Activated B cell treated with CpG ODN at 0.5 μM for 24 hours (primary cell): ENCODE measurements around the gene NEK9. TPM values are rescaled to one million over a fixed set of nuclear protein-coding genes. Genes with fewer than 3 reads are reported as not detected.

Source experiments
- ATAC-seq: fragments of 200-7000 bp; cut with Tn5 transposase; one replicate; pipeline ENCODE4 v1.10.0; 2021; ENCODE audit warnings: low read depth, mild to moderate bottlenecking, moderate library complexity
- CTCF ChIA-PET: fragments of 350-600 bp; sonication (Branson Sonifier 250); formaldehyde crosslinking; loops from one replicate; lab custom pipeline; 2021; ENCODE audit warnings: antibody characterized with exemption; lab: Charles Lee
- POLR2A ChIA-PET: fragments of 350-600 bp; sonication (Branson Sonifier 250); formaldehyde crosslinking; loops from one replicate; lab custom pipeline; 2021; ENCODE audit warnings: antibody characterized with exemption; lab: Charles Lee
- DNase-seq: peaks from one replicate; pipeline ENCODE4 v3.0.0; 2022
- H3K27ac Mint-ChIP-seq: one replicate; pipeline ENCODE4 v1.8.0; 2020; ENCODE audit warnings: mixed read lengths
- H3K27me3 Mint-ChIP-seq: one replicate; pipeline ENCODE4 v1.8.0; 2021; ENCODE audit warnings: mixed read lengths
- H3K36me3 Mint-ChIP-seq: one replicate; pipeline ENCODE4 v1.8.0; 2021; ENCODE audit warnings: low read depth, mixed read lengths
- H3K4me1 Mint-ChIP-seq: one replicate; pipeline ENCODE4 v1.8.0; 2021; ENCODE audit warnings: mixed read lengths
- H3K4me3 Mint-ChIP-seq: one replicate; pipeline ENCODE4 v1.8.0; 2020; ENCODE audit warnings: mild to moderate bottlenecking, mixed read lengths
- H3K9me3 Mint-ChIP-seq: one replicate; pipeline ENCODE4 v1.8.0; 2020; ENCODE audit warnings: mixed read lengths
- intact Hi-C: fragments of 100-400 bp; cut with micrococcal nuclease; formaldehyde crosslinking; loops from one replicate; pipeline ENCODE4 v1.15.1; 2024
- total RNA-seq: library from RNA; stranded (reverse); gene quantifications from 2 replicates; pipeline ENCODE4 v1.2.3, GENCODE V29; 2022
- TF ChIP-seq, protein P1 (sequence below): fragments of 200-600 bp; IDR thresholded peaks from one replicate; pipeline ENCODE4 v1.8.0; 2022; ENCODE audit warnings: antibody characterized with exemption, mild to moderate bottlenecking

NEK9 gene
- total RNA-seq, 1 donor from 2014 or later = 97.7 TPM

DNA sequence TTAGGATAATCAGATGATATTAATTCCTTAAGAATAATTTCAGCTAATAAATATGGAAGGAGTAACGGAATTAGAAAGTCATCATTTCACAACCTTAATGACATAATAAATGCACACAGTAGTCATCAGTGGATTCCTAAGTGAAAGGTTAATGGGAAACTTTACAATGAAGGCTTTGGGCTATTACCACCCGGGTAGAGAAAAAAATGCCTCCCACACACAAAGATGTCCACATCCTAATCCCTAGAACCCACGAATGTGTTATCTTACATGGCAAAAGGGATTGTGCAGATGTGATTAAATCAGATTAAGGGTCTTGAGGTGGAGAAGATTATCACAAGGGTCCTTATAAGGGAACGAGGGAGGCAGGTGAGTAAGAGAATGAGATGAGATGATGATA, 43.9 kb upstream of the NEK9 start:
- intact Hi-C loops = no loop called here
- ChIA-PET POLR2A (no interaction called here), CTCF (no interaction called here)
- no peak for ATAC-seq
- H3K27me3 Mint-ChIP-seq = no peaks in the 10 kb centered on the region
- H3K36me3 Mint-ChIP-seq = peaks cover under 1% of the 10 kb centered on the region
- H3K27ac Mint-ChIP-seq = no peak overlapping the region
- TF ChIP-seq, protein P1, sequence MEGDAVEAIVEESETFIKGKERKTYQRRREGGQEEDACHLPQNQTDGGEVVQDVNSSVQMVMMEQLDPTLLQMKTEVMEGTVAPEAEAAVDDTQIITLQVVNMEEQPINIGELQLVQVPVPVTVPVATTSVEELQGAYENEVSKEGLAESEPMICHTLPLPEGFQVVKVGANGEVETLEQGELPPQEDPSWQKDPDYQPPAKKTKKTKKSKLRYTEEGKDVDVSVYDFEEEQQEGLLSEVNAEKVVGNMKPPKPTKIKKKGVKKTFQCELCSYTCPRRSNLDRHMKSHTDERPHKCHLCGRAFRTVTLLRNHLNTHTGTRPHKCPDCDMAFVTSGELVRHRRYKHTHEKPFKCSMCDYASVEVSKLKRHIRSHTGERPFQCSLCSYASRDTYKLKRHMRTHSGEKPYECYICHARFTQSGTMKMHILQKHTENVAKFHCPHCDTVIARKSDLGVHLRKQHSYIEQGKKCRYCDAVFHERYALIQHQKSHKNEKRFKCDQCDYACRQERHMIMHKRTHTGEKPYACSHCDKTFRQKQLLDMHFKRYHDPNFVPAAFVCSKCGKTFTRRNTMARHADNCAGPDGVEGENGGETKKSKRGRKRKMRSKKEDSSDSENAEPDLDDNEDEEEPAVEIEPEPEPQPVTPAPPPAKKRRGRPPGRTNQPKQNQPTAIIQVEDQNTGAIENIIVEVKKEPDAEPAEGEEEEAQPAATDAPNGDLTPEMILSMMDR = no peak
- H3K4me1 Mint-ChIP-seq = peaks cover 61% of the 10 kb centered on the region
- DNase-seq = no peak
- H3K4me3 Mint-ChIP-seq = no peak overlapping the region
- no peaks in the 10 kb centered on the region for H3K9me3 Mint-ChIP-seq

DNA sequence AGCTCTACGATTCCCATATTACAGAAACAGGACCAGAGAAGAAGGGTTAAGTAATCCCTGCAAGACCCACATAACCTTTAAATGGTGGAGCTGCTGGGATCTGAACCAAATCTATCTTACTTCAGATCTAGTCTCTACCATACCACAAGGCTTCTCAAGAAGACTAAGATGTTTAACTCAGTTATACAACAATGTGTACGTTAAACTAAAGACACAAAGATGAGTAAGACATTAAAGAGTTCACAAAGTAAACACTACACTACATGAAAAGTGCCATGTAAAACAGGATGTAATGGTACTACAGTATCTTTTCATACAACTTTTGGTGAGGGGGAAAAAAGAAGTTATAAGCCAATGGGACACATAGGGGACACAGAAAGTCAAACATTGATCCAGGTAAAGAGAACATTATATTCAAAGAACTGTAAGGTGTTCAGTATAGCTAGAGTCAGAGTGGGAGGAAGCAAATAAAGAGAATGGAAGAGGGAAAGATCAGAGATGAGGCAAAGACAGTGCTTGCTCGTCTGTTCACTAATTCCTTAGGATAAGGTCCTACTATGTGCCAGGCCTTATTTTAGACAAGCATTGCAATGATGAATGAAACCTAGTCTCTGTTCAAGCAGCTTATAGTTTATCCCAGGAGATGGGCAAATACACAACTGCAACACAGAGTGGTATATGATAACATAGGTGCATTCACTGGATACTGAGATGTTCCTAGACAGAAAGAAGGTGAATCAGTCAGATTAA, 41.9 kb upstream of the NEK9 start:
- TF ChIP-seq, protein P1 = no peak
- H3K4me3 Mint-ChIP-seq = no peak overlapping the region
- intact Hi-C loops = no loop called here
- no peaks in the 10 kb centered on the region for H3K27me3 Mint-ChIP-seq
- H3K4me1 Mint-ChIP-seq = peaks cover 45% of the 10 kb centered on the region
- DNase-seq (no peak), ATAC-seq (no peak)
- H3K9me3 Mint-ChIP-seq = no peaks in the 10 kb centered on the region
- CTCF ChIA-PET = no interaction called here
- no peaks in the 10 kb centered on the region for H3K36me3 Mint-ChIP-seq
- no peak overlapping the region for H3K27ac Mint-ChIP-seq
- POLR2A ChIA-PET = no interaction called here

DNA sequence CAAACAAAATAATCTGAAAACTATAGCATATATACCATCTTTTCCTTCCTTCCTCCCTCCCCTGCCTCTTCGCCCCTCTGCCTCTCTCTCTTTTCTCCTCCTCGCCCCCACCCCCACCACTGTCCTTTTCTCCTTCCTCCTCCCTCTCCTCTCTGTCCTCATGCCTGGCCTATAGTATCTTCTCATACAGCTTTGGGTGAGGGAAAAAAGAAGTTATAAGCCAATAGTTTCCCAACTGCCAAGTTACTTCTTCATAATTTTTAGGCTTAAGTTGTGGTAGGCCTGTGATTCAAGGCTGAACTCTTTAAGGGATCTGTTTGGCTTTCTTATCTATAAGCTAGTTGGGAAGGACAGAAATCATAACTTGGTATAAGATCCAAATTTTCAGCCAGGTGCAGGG, 40.5 kb upstream of the NEK9 start:
- ChIA-PET POLR2A (no interaction called here), CTCF (no interaction called here)
- ATAC-seq (no peak), DNase-seq (no peak)
- Mint-ChIP-seq H3K27ac (no peak overlapping the region), H3K9me3 (no peaks in the 10 kb centered on the region), H3K4me1 (peaks cover 35% of the 10 kb centered on the region), H3K27me3 (no peaks in the 10 kb centered on the region), H3K36me3 (peaks cover 3% of the 10 kb centered on the region), H3K4me3 (no peak overlapping the region)
- intact Hi-C loops = no loop called here
- TF ChIP-seq, protein P1 = no peak

DNA sequence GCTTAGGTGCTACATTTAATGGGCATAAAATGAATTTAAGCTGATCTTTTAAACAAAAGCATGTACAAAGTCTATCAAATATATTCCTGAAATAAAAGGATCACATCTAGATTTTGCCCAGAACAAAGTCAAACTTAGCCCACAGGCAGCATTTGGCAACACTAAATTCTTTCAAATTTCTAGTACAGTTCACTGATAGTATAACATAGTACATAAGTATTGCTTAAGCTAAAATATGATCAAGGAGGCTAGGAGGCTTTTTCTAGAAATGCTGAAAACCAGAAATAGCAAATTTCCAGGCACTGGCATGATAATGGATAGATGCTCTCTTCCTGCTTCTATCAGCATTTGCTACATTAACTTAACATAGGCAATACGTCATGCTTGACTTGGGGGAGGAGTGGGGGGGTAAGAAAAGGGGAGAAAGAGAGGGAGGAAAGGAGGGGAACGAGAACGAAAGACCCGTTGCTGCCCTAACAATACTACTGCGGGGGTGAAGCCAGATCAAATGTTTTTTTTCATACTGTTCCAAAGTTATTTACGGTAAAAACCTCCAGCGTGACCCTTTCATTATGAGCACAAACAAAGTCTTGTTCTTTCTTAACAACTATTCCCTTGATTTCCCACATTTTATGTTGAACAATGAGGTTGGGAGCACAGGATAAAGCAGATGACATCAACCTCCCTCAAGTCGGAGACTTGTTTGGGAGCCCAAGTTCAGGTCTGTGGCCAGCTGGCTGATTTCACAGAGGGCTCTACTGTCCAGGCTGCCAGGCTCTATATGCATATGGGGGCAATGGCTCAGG, 38.9 kb upstream of the NEK9 start:
- intact Hi-C loops = no loop called here
- TF ChIP-seq, protein P1 = no peak
- H3K4me1 Mint-ChIP-seq = peaks cover 35% of the 10 kb centered on the region
- peaks cover 11% of the 10 kb centered on the region for H3K36me3 Mint-ChIP-seq
- no peak overlapping the region for H3K4me3 Mint-ChIP-seq
- POLR2A ChIA-PET = no interaction called here
- ATAC-seq (no peak), DNase-seq (no peak)
- H3K9me3 Mint-ChIP-seq = no peaks in the 10 kb centered on the region
- CTCF ChIA-PET = no interaction called here
- H3K27me3 Mint-ChIP-seq = no peaks in the 10 kb centered on the region
- H3K27ac Mint-ChIP-seq = no peak overlapping the region

DNA sequence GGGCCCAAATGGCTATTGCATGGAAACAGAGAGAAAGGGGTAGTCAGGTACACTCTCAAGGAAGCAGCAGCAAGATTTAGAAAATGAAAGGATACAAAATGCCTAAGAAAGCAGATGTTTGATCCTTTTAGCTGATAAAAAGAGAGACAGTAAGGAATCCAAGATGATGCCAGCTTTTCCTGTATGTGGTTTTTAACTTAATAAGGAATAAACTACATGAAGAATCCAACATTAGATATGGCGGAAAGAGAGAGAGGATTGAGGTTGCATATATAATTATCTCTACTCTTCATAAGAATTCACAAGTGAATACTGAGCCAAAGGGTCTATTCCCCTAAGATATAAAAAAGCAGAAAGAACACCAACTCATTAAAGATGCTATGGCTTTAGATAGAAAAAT, 38.0 kb upstream of the NEK9 start:
- Mint-ChIP-seq H3K9me3 (no peaks in the 10 kb centered on the region), H3K27me3 (no peaks in the 10 kb centered on the region), H3K36me3 (peaks cover 11% of the 10 kb centered on the region), H3K4me3 (no peak overlapping the region), H3K27ac (no peak overlapping the region), H3K4me1 (peaks cover 33% of the 10 kb centered on the region)
- intact Hi-C loops = no loop called here
- ATAC-seq (no peak), DNase-seq (no peak)
- TF ChIP-seq, protein P1 = no peak
- POLR2A ChIA-PET = no interaction called here
- CTCF ChIA-PET = no interaction called here
